ENCODE data around the gene NOS1AP.

The NOS1AP gene

DNA sequence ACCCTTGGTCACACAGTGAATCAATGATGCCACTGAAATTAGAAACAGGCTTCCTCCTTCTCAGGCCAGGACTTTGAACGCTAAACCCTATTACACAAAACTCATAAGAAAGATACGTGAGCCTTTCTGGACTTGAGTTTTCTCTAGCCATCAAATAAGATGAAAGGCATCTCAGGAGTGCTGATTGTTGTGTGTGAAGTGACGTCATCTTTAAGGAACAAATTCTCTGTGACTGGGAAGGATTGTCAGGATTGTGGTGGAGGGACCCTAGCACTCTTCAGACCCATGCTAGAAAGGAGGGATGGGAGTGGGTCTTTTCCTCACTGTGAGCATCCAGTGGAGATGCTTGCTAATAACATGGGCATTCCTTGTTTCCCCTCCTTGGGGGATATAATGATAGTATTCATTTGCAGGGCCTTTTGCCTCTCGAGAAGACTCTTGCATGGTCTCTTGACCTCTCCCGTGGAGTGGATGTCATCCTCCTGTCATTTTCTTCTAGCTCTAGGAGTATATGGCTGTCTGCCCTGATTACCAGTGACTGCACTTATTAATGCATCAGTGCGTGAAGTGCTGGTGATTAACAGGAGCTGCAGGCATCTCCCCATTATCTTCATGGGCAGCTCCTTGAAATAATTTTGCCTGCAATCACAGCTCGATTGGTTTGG is 267.3 kb downstream of the NOS1AP start:
- Histone ChIP-seq H4K20me1 (ENCODE audit: insufficient read depth, low read length) (no peaks in the 10 kb centered on the region), H3K4me2 (ENCODE audit: low read depth, low read length) (no peak overlapping the region), H2AFZ (ENCODE audit: low read length) (no peak overlapping the region), H3K4me1 (ENCODE audit: low read length) (no peaks in the 10 kb centered on the region), H3K79me2 (ENCODE audit: low read length) (no peaks in the 10 kb centered on the region), H3K27ac (ENCODE audit: low read length) (no peak overlapping the region), H3K36me3 (replicated peaks; ENCODE audit: insufficient read depth, low read length) (no peaks in the 10 kb centered on the region), H3K9me3 (replicated peaks; ENCODE audit: insufficient read depth, low read length) (no peaks in the 10 kb centered on the region), H3K4me3 (ENCODE audit: low read length) (no peak overlapping the region), H3K9me2 (replicated peaks; ENCODE audit: insufficient read depth, low read length) (no peaks in the 10 kb centered on the region), H3F3A (ENCODE audit: insufficient read depth, low read length) (no peaks in the 10 kb centered on the region), H3K27me3 (replicated peaks; ENCODE audit: insufficient read depth, low read length) (no peaks in the 10 kb centered on the region), H3K9ac (ENCODE audit: low read length) (no peak overlapping the region)
- no peak for DNase-seq
- TF ChIP-seq CTCF (IDR thresholded peaks at IDR 0.05; ENCODE audit: low read length), result no peak
- TF ChIP-seq EZH2 (optimal IDR thresholded peaks at IDR 0.05; ENCODE audit: low read depth, low read length), result no peak
- no peak for TF ChIP-seq EZH2phosphoT487 (IDR thresholded peaks at IDR 0.05; ENCODE audit: low read length)

GRCh38 chr1:162342452-162342983 is 273.0 kb downstream of the NOS1AP start:
- H3K27me3 ChIP-seq (replicated peaks; ENCODE audit: insufficient read depth, low read length), result no peaks in the 10 kb centered on the region
- H3K9me2 ChIP-seq (replicated peaks; ENCODE audit: insufficient read depth, low read length), result no peaks in the 10 kb centered on the region
- no peaks in the 10 kb centered on the region for H3K36me3 ChIP-seq (replicated peaks; ENCODE audit: insufficient read depth, low read length)
- no peaks in the 10 kb centered on the region for H3K9me3 ChIP-seq (replicated peaks; ENCODE audit: insufficient read depth, low read length)
- TF ChIP-seq EZH2 (optimal IDR thresholded peaks at IDR 0.05; ENCODE audit: low read depth, low read length), result no peak
- TF ChIP-seq EZH2phosphoT487 (IDR thresholded peaks at IDR 0.05; ENCODE audit: low read length), result no peak
- TF ChIP-seq CTCF (IDR thresholded peaks at IDR 0.05; ENCODE audit: low read length), result no peak
- no peak for DNase-seq
- no peaks in the 10 kb centered on the region for H3K79me2 ChIP-seq (ENCODE audit: low read length)
- no peaks in the 10 kb centered on the region for H3F3A ChIP-seq (ENCODE audit: insufficient read depth, low read length)
- no peak overlapping the region for H3K4me2 ChIP-seq (ENCODE audit: low read depth, low read length)
- H3K27ac ChIP-seq (ENCODE audit: low read length), result no peak overlapping the region
- no peak overlapping the region for H2AFZ ChIP-seq (ENCODE audit: low read length)
- no peaks in the 10 kb centered on the region for H3K4me1 ChIP-seq (ENCODE audit: low read length)
- H3K4me3 ChIP-seq (ENCODE audit: low read length), result no peak overlapping the region
- H3K9ac ChIP-seq (ENCODE audit: low read length), result no peak overlapping the region
- H4K20me1 ChIP-seq (ENCODE audit: insufficient read depth, low read length), result no peaks in the 10 kb centered on the region

DNA sequence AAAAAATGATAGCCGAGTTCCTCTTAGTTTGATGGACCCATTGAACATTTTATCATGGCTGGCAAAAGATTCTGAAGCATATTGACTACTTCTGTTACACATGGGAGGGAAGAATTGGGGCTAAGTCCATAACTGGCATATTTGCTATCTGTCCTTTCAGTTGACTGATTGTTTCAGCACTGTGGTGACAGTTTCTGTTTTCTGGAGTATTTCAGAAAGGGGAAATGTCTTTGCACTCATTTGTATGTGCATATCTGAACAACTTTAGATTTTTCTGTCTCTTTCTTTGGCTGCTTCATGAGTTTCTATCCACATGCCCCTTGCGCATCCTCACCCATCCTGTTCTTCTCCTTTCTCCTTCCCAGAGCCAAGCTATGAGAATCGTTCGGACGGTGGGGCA is 274.0 kb downstream of the NOS1AP start:
- TF ChIP-seq EZH2 (optimal IDR thresholded peaks at IDR 0.05; ENCODE audit: low read depth, low read length) (no peak), CTCF (IDR thresholded peaks at IDR 0.05; ENCODE audit: low read length) (no peak), EZH2phosphoT487 (IDR thresholded peaks at IDR 0.05; ENCODE audit: low read length) (no peak)
- no peaks in the 10 kb centered on the region for H3K36me3 ChIP-seq (replicated peaks; ENCODE audit: insufficient read depth, low read length)

More for the DNA sequence above, 274.0 kb downstream of the NOS1AP start:
- Histone ChIP-seq H3K79me2 (ENCODE audit: low read length) (no peaks in the 10 kb centered on the region), H3K4me2 (ENCODE audit: low read depth, low read length) (no peak overlapping the region), H3K27ac (ENCODE audit: low read length) (no peak overlapping the region), H3K9me2 (replicated peaks; ENCODE audit: insufficient read depth, low read length) (no peaks in the 10 kb centered on the region), H3K9me3 (replicated peaks; ENCODE audit: insufficient read depth, low read length) (no peaks in the 10 kb centered on the region), H3K27me3 (replicated peaks; ENCODE audit: insufficient read depth, low read length) (no peaks in the 10 kb centered on the region), H3K4me1 (ENCODE audit: low read length) (no peaks in the 10 kb centered on the region), H3F3A (ENCODE audit: insufficient read depth, low read length) (no peaks in the 10 kb centered on the region), H2AFZ (ENCODE audit: low read length) (no peak overlapping the region), H3K9ac (ENCODE audit: low read length) (no peak overlapping the region), H4K20me1 (ENCODE audit: insufficient read depth, low read length) (no peaks in the 10 kb centered on the region), H3K4me3 (ENCODE audit: low read length) (no peak overlapping the region)
- no peak for DNase-seq
